Measurements from ENCODE around the gene KLHL29.

Gene KLHL29

DNA sequence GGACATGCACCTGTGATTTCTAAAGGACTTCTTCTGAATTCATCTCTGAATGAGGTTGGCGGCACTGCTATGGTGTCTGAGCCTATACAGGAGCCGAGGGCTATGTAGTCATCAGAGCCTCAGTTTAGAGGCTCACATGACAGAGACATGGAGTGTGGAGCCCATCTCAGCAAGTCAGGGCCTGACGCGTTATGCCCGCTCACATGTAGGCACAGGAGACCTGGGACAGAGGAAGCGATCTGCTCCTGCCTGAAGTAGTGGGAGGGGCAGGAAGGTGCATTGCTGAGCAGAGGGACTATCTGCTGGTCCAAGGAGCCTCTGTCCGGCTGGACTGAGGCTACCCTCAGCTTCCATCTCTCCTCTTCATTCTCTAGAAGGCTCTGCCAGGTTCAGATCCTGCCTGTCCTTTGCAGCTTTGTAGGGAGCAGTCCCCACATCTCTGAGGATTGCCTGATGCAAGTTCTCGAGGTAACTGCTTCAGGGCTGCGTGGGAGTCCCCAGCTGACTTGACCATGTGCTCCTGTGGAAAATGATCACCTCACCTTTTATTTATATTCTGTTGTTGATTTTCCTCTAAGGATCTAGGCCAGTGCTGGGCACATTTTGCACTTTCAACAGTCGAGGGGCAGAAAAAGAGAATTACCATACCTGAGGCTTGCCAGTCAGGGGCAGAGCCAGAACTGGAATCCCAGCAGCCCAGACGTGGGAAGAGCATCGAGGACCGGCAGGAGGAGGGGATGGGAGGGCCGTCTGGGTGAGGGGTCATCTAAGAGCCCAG is 16.6 kb downstream of the KLHL29 start:
- no peak for TF ChIP-seq TAF1 (IDR thresholded peaks at IDR 0.05; ENCODE audit: low read depth, low read length)
- TF ChIP-seq POLR2AphosphoS5 (IDR thresholded peaks at IDR 0.05; ENCODE audit: low read depth, low read length), result no peak
- no peak for TF ChIP-seq PAX5 (IDR thresholded peaks at IDR 0.05; ENCODE audit: insufficient read depth, low read length, severe bottlenecking)
- no peak for TF ChIP-seq SPI1 (IDR thresholded peaks at IDR 0.05; ENCODE audit: low read depth, low read length)
- no peak for TF ChIP-seq POU2F2 (IDR thresholded peaks at IDR 0.05; ENCODE audit: low read depth, low read length)
- TF ChIP-seq POLR2A (IDR thresholded peaks at IDR 0.05; ENCODE audit: low read depth, low read length), result no peak
- DNase-seq (ENCODE audit: insufficient read length, low spot score) (no peak), FAIRE-seq (no peak)

- TF ChIP-seq PAX5 (IDR thresholded peaks at IDR 0.05; ENCODE audit: insufficient read depth, low read length, severe bottlenecking), result no peak
- TF ChIP-seq POU2F2 (IDR thresholded peaks at IDR 0.05; ENCODE audit: low read depth, low read length), result no peak
- TF ChIP-seq SPI1 (IDR thresholded peaks at IDR 0.05; ENCODE audit: low read depth, low read length), result no peak
- TF ChIP-seq TAF1 (IDR thresholded peaks at IDR 0.05; ENCODE audit: low read depth, low read length), result no peak
- TF ChIP-seq POLR2A (IDR thresholded peaks at IDR 0.05; ENCODE audit: low read depth, low read length), result no peak
- TF ChIP-seq POLR2AphosphoS5 (IDR thresholded peaks at IDR 0.05; ENCODE audit: low read depth, low read length), result no peak
- no peak for DNase-seq (ENCODE audit: insufficient read length, low spot score)
- no peak for FAIRE-seq
Measured at GRCh38 chr2:23402205-23402740, 17.3 kb downstream of the KLHL29 start.

DNA sequence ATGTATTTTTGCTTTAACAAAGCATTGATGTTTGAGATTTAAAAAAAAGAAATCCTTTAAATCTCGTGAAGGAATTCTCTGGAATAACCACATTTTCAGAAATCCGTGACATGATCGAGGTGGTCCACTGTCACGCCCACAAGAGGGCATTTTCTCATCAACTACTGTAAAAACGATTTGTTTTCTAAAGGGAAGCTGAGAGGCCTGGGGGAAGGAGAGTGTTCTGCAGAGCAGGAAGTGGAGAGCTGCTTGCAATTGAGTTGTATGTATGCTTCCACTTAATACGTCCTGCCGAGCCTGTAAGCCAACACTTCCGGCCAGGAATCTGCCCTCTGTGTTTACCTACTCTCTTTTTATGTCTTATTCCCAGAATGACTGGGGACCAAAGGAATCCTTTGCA is 19.4 kb downstream of the KLHL29 start:
- TF ChIP-seq POU2F2 (IDR thresholded peaks at IDR 0.05; ENCODE audit: low read depth, low read length), result no peak
- no peak for TF ChIP-seq POLR2AphosphoS5 (IDR thresholded peaks at IDR 0.05; ENCODE audit: low read depth, low read length)
- TF ChIP-seq PAX5 (IDR thresholded peaks at IDR 0.05; ENCODE audit: insufficient read depth, low read length, severe bottlenecking), result no peak
- TF ChIP-seq POLR2A (IDR thresholded peaks at IDR 0.05; ENCODE audit: low read depth, low read length), result no peak
- no peak for TF ChIP-seq TAF1 (IDR thresholded peaks at IDR 0.05; ENCODE audit: low read depth, low read length)
- peak; percentile 47; the same call in 1 of the 2 replicates for TF ChIP-seq SPI1 (IDR thresholded peaks at IDR 0.05; ENCODE audit: low read depth, low read length)
- FAIRE-seq (peak; percentile 71), DNase-seq (ENCODE audit: insufficient read length, low spot score) (no peak)

- TF ChIP-seq SPI1 (IDR thresholded peaks at IDR 0.05; ENCODE audit: low read depth, low read length) (no peak), POLR2A (IDR thresholded peaks at IDR 0.05; ENCODE audit: low read depth, low read length) (no peak)
- FAIRE-seq (no peak), DNase-seq (ENCODE audit: insufficient read length, low spot score) (no peak)
Measured at GRCh38 chr2:23409248-23409647, 24.3 kb downstream of the KLHL29 start.

DNA sequence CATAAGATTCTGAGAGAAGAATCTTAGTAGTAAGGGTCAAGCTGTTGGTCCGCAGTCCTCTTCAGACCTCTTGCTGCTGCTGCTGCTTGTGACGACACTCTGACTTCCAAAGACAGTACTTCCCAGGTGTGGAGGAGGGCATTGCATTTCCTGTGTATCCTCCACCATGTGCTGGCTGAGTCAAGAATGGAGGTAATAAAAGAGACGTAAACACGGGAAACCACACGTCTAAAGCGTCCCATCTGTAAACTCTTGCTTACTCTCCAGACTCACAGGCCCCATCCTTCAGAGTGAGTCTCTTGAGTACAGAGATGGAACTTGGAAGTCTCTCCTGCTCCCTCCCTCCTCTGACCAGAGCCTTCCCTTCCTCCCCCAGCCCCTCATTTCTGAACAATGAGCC is 25.6 kb downstream of the KLHL29 start:
- no peak for TF ChIP-seq TAF1 (IDR thresholded peaks at IDR 0.05; ENCODE audit: low read depth, low read length)
- no peak for TF ChIP-seq SPI1 (IDR thresholded peaks at IDR 0.05; ENCODE audit: low read depth, low read length)
- TF ChIP-seq PAX5 (IDR thresholded peaks at IDR 0.05; ENCODE audit: insufficient read depth, low read length, severe bottlenecking), result no peak
- no peak for TF ChIP-seq POU2F2 (IDR thresholded peaks at IDR 0.05; ENCODE audit: low read depth, low read length)
- no peak for TF ChIP-seq POLR2A (IDR thresholded peaks at IDR 0.05; ENCODE audit: low read depth, low read length)
- DNase-seq (ENCODE audit: insufficient read length, low spot score), result no peak
- FAIRE-seq, result no peak

- DNase-seq (ENCODE audit: insufficient read length, low spot score) (no peak), FAIRE-seq (no peak)
- no peak for TF ChIP-seq POU2F2 (IDR thresholded peaks at IDR 0.05; ENCODE audit: low read depth, low read length)
- TF ChIP-seq POLR2A (IDR thresholded peaks at IDR 0.05; ENCODE audit: low read depth, low read length), result no peak
- no peak for TF ChIP-seq SPI1 (IDR thresholded peaks at IDR 0.05; ENCODE audit: low read depth, low read length)
- no peak for TF ChIP-seq POLR2AphosphoS5 (IDR thresholded peaks at IDR 0.05; ENCODE audit: low read depth, low read length)
- no peak for TF ChIP-seq PAX5 (IDR thresholded peaks at IDR 0.05; ENCODE audit: insufficient read depth, low read length, severe bottlenecking)
- TF ChIP-seq TAF1 (IDR thresholded peaks at IDR 0.05; ENCODE audit: low read depth, low read length), result no peak
Measured at GRCh38 chr2:23411752-23412431, 26.9 kb downstream of the KLHL29 start.

- FAIRE-seq (no peak), DNase-seq (ENCODE audit: insufficient read length, low spot score) (no peak)
Measured at GRCh38 chr2:23412556-23413155, 27.7 kb downstream of the KLHL29 start.

GRCh38 chr2:23413641-23414040 is 28.7 kb downstream of the KLHL29 start:
- FAIRE-seq (no peak), DNase-seq (ENCODE audit: insufficient read length, low spot score) (no peak)
- TF ChIP-seq POLR2AphosphoS5 (IDR thresholded peaks at IDR 0.05; ENCODE audit: low read depth, low read length), result no peak
- no peak for TF ChIP-seq PAX5 (IDR thresholded peaks at IDR 0.05; ENCODE audit: insufficient read depth, low read length, severe bottlenecking)
- no peak for TF ChIP-seq SPI1 (IDR thresholded peaks at IDR 0.05; ENCODE audit: low read depth, low read length)

More at GRCh38 chr2:23412556-23413155, 27.7 kb downstream of the KLHL29 start:
- TF ChIP-seq POLR2AphosphoS5 (IDR thresholded peaks at IDR 0.05; ENCODE audit: low read depth, low read length) (no peak), POU2F2 (IDR thresholded peaks at IDR 0.05; ENCODE audit: low read depth, low read length) (no peak), TAF1 (IDR thresholded peaks at IDR 0.05; ENCODE audit: low read depth, low read length) (no peak), SPI1 (IDR thresholded peaks at IDR 0.05; ENCODE audit: low read depth, low read length) (no peak), POLR2A (IDR thresholded peaks at IDR 0.05; ENCODE audit: low read depth, low read length) (no peak), PAX5 (IDR thresholded peaks at IDR 0.05; ENCODE audit: insufficient read depth, low read length, severe bottlenecking) (no peak)

DNA sequence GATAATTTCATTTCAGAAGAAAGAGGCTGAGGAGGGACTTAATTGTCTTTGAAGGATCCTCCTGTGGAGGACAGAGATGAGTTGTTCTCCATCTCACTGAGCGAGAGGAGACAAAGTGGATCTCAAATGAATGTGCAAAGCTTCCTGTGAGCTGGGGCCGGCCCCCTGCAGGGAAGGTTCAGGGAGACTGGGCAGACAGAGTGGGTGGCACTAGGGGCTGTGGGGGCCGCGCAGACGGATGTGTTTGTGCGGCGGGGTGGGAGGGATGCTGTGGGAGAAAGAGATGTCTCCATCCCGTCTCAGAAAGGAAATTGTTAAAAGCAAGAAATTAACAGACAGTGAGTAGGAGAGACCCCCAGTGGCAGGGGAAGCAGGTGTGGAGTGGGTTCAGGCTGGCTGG is 29.1 kb downstream of the KLHL29 start:
- DNase-seq (ENCODE audit: insufficient read length, low spot score), result no peak
- FAIRE-seq, result no peak
- no peak for TF ChIP-seq SPI1 (IDR thresholded peaks at IDR 0.05; ENCODE audit: low read depth, low read length)
- no peak for TF ChIP-seq POU2F2 (IDR thresholded peaks at IDR 0.05; ENCODE audit: low read depth, low read length)
- no peak for TF ChIP-seq TAF1 (IDR thresholded peaks at IDR 0.05; ENCODE audit: low read depth, low read length)
- no peak for TF ChIP-seq PAX5 (IDR thresholded peaks at IDR 0.05; ENCODE audit: insufficient read depth, low read length, severe bottlenecking)
